Gastroesophageal sphincter (tissue), 4 donors: ENCODE measurements around the gene ADCY2. TPM values are rescaled to one million over a fixed set of nuclear protein-coding genes. Genes with fewer than 3 reads are reported as not detected.
A peak's percentile ranks its signal among the peaks of the same experiment; 100 is the strongest.

ENCODE experiments used
- ATAC-seq: fragments of 150-250 bp; one replicate; pipeline ENCODE4 v1.9.1; 2016; ENCODE audit warnings: mild to moderate bottlenecking, moderate library complexity
- H3K27ac ChIP-seq, 4 donors: fragments of 200-600 bp; sonication (generic) in 3 of 4; 1 replicate in 3 of 4; 2 replicates in 1 of 4; pipeline ENCODE4 v1.5.1; 2016 to 2019
- H3K27me3 ChIP-seq: fragments of 200-600 bp; sonication (generic); one replicate; pipeline ENCODE4 v1.5.1; 2019
- H3K36me3 ChIP-seq, 2 donors: fragments of 200-600 bp; sonication (generic); one replicate each; pipeline ENCODE4 v1.5.1; 2019; ENCODE audit warnings: control low read depth in 1 of 2
- H3K4me1 ChIP-seq, 3 donors: fragments of 200-600 bp; sonication (generic); 1 replicate in 2 of 3; 2 replicates in 1 of 3; pipeline ENCODE4 v1.5.1; 2016 to 2019; ENCODE audit warnings: control low read depth in 2 of 3
- H3K4me3 ChIP-seq, 2 donors: fragments of 200-600 bp; sonication (generic); one replicate each; pipeline ENCODE4 v1.5.1; 2019; ENCODE audit warnings: mild to moderate bottlenecking in 1 of 2, moderate library complexity in 1 of 2
- H3K9me3 ChIP-seq, 3 donors: fragments of 200-600 bp; sonication (generic); one replicate each; pipeline ENCODE4 v1.5.1; 2017 to 2019; ENCODE audit warnings: control low read depth in 2 of 3
- CTCF ChIP-seq, 4 experiments: fragments of 200-600 bp in 2 of 4; fragments of 450-650 bp in 2 of 4; sonication (generic) in 1 of 4; IDR thresholded peaks; one replicate each; pipeline ENCODE4 v1.5.1; 2017 to 2019; ENCODE audit warnings: antibody characterized with exemption in 4 of 4, mild to moderate bottlenecking in 2 of 4, moderate library complexity in 2 of 4
- EP300 ChIP-seq: sonication (generic); formaldehyde crosslinking; IDR thresholded peaks from one replicate; pipeline ENCODE4 v1.6.1; 2017; ENCODE audit warnings: antibody characterized with exemption, mild to moderate bottlenecking
- POLR2A ChIP-seq, 2 donors: fragments of 450-650 bp; IDR thresholded peaks; one replicate each; pipeline ENCODE4 v1.6.1; 2017; ENCODE audit warnings: antibody characterized with exemption in 2 of 2, mild to moderate bottlenecking in 2 of 2, moderate library complexity in 1 of 2
- POLR2AphosphoS5 ChIP-seq: sonication (generic); formaldehyde crosslinking; IDR thresholded peaks from one replicate; pipeline ENCODE4 v1.6.1; 2017; ENCODE audit warnings: antibody characterized with exemption
- WGBS, 2 donors: methylation state at CpG; one replicate each; pipeline ENCODE4 v1.1.5; 2018; ENCODE audit warnings: low coverage in 1 of 2; 5-methylcytosine and 5-hydroxymethylcytosine counted together
- total RNA-seq, 4 donors: library from RNA; depleted of rRNA; stranded (reverse); fragments of >200 nt; gene quantifications; one replicate each; pipeline ENCODE4 v1.1.0, GENCODE V29; 2016

The ADCY2 gene
- total RNA-seq, 4 donors from 2014 or later = 5.8 to 15.9 (median 8.9) TPM

- TF ChIP-seq EP300 = no peak
- no peak for TF ChIP-seq POLR2AphosphoS5
- no peak for TF ChIP-seq POLR2A (IDR thresholded peaks at IDR 0.05)
- no peak for TF ChIP-seq CTCF (IDR thresholded peaks at IDR 0.05)
Measured at GRCh38 chr5:7397937-7398336, 2.0 kb downstream of the ADCY2 start.

GRCh38 chr5:7398596-7399280 is 2.8 kb downstream of the ADCY2 start:
- peaks cover 22% of the 10 kb centered on the region for H3K27me3 ChIP-seq
- no peak overlapping the region for H3K27ac ChIP-seq
- no peaks in the 10 kb centered on the region for H3K36me3 ChIP-seq
- H3K4me3 ChIP-seq = no peak overlapping the region
- ATAC-seq = no peak
- TF ChIP-seq EP300 (no peak), POLR2A (IDR thresholded peaks at IDR 0.05) (no peak), CTCF (IDR thresholded peaks at IDR 0.05) (no peak), POLR2AphosphoS5 (no peak)
- H3K4me1 ChIP-seq = peaks cover 0 to 32% (median 5%) of the 10 kb centered on the region in 3 donors
- 93 to 96% methylated on average over 4 to 5 of the region's 6 CpGs for WGBS, 2 donors
- no peaks in the 10 kb centered on the region for H3K9me3 ChIP-seq

More at GRCh38 chr5:7397937-7398336, 2.0 kb downstream of the ADCY2 start:
- peaks cover 0 to 32% (median 5%) of the 10 kb centered on the region in 3 donors for H3K4me1 ChIP-seq
- no peaks in the 10 kb centered on the region for H3K36me3 ChIP-seq
- ATAC-seq = no peak
- no peak overlapping the region for H3K27ac ChIP-seq
- H3K27me3 ChIP-seq = peaks cover 22% of the 10 kb centered on the region
- H3K9me3 ChIP-seq = no peaks in the 10 kb centered on the region
- H3K4me3 ChIP-seq = no peak overlapping the region

- H3K9me3 ChIP-seq = no peaks in the 10 kb centered on the region
- no peaks in the 10 kb centered on the region for H3K36me3 ChIP-seq
- ATAC-seq = no peak
- H3K27me3 ChIP-seq = no peaks in the 10 kb centered on the region
- WGBS, 2 donors = 75% methylated on average over 1 of the region's 1 CpG
- no peak overlapping the region for H3K27ac ChIP-seq
- no peaks in the 10 kb centered on the region for H3K4me1 ChIP-seq
- TF ChIP-seq POLR2AphosphoS5 = no peak
- H3K4me3 ChIP-seq = no peak overlapping the region
Measured at GRCh38 chr5:7405277-7405676, 9.3 kb downstream of the ADCY2 start.

- Histone ChIP-seq H3K36me3 (no peaks in the 10 kb centered on the region), H3K9me3 (no peaks in the 10 kb centered on the region), H3K4me1 (peaks cover 0 to 14% (median 0%) of the 10 kb centered on the region in 3 donors), H3K27ac (no peak overlapping the region), H3K27me3 (no peaks in the 10 kb centered on the region), H3K4me3 (no peak overlapping the region)
- 57 to 67% methylated on average over 1 to 3 of the region's 5 CpGs for WGBS, 2 donors
- TF ChIP-seq CTCF (IDR thresholded peaks at IDR 0.05) (no peak), EP300 (no peak), POLR2A (IDR thresholded peaks at IDR 0.05) (no peak), POLR2AphosphoS5 (no peak)
- ATAC-seq = no peak
Measured at GRCh38 chr5:7410936-7411511, 15.1 kb downstream of the ADCY2 start.

- H3K27ac ChIP-seq = peak overlapping the region in 1 of 4 donors; percentile 30
- TF ChIP-seq CTCF (IDR thresholded peaks at IDR 0.05) (no peak), EP300 (no peak)
- peak overlapping the region in 1 of 2 donors; percentile 2 for H3K4me3 ChIP-seq
- H3K9me3 ChIP-seq = no peaks in the 10 kb centered on the region
- 12 to 13% methylated on average over 8 to 10 of the region's 10 CpGs for WGBS, 2 donors
- peaks cover 0 to 14% (median 0%) of the 10 kb centered on the region in 3 donors for H3K4me1 ChIP-seq
- H3K27me3 ChIP-seq = no peaks in the 10 kb centered on the region
- ATAC-seq = peak; percentile 19
- H3K36me3 ChIP-seq = no peaks in the 10 kb centered on the region
Measured at GRCh38 chr5:7412409-7412808, 16.5 kb downstream of the ADCY2 start.
